Cardiac muscle cell (in vitro differentiated cells and primary cell): ENCODE data around the gene NUSAP1. TPM values are rescaled to one million over a fixed set of nuclear protein-coding genes. Genes with fewer than 3 reads are reported as not detected.

Source experiments
- DNase-seq, 2 donors: peaks; one replicate each; pipeline versions ENCODE4 v3.0.0 to v3.0.0-alpha.2; 2010 to 2017; ENCODE audit warnings: low read depth in 1 of 2, low spot score in 1 of 2
- H3K27ac ChIP-seq: fragments of 200-600 bp; sonication (generic); 2 replicates; pipeline ENCODE4 v1.5.1; 2016
- H3K27me3 ChIP-seq: fragments of 200-600 bp; sonication (generic); 2 replicates; pipeline ENCODE4 v1.6.0; 2016; ENCODE audit warnings: control low read depth
- H3K36me3 ChIP-seq: fragments of 200-600 bp; sonication (generic); 2 replicates; pipeline ENCODE4 v1.5.1; 2016; ENCODE audit warnings: control low read depth
- H3K4me1 ChIP-seq: fragments of 200-600 bp; sonication (generic); 2 replicates; pipeline ENCODE4 v1.8.1; 2017; ENCODE audit warnings: low read depth, mild to moderate bottlenecking, mixed run types
- H3K4me3 ChIP-seq: fragments of 200-600 bp; sonication (generic); 2 replicates; pipeline ENCODE4 v1.5.1; 2016; ENCODE audit warnings: mild to moderate bottlenecking
- H3K9me3 ChIP-seq: fragments of 200-600 bp; sonication (generic); 2 replicates; pipeline ENCODE4 v1.5.1; 2017; ENCODE audit warnings: low read depth, mild to moderate bottlenecking, control low read depth
- CTCF ChIP-seq: IDR thresholded peaks from 2 replicates; pipeline ENCODE4 v1.5.1; 2012; ENCODE audit warnings: low read depth, mild to moderate bottlenecking, low read length
- polyA plus RNA-seq: library from polyadenylated mRNA; unstranded; fragments of >200 nt; fragmentation: Nextera tagmentation; extraction: Ambion mirVana; gene quantifications from 2 replicates; pipeline ENCODE4 v1.2.1, GENCODE V29; 2016
- total RNA-seq: library from RNA; depleted of rRNA; stranded (reverse); fragments of >200 nt; gene quantifications from 2 replicates; pipeline ENCODE4 v1.2.3, GENCODE V29; 2016

NUSAP1 gene
- total and polyA plus RNA-seq, 2 experiments from 2014 or later, result 28.5 to 198 TPM

- no peaks in the 10 kb centered on the region for H3K4me1 ChIP-seq
- H3K36me3 ChIP-seq, result peaks cover 16% of the 10 kb centered on the region
- H3K27me3 ChIP-seq, result no peaks in the 10 kb centered on the region
- no peaks in the 10 kb centered on the region for H3K9me3 ChIP-seq
- no peak overlapping the region for H3K27ac ChIP-seq
- no peak for DNase-seq
- TF ChIP-seq CTCF, result no peak
- no peak overlapping the region for H3K4me3 ChIP-seq
These were observed 60.0 kb downstream of the NUSAP1 start for GRCh38 chr15:41392659-41393058.

- Histone ChIP-seq H3K27ac (no peak overlapping the region), H3K4me3 (no peak overlapping the region), H3K4me1 (no peaks in the 10 kb centered on the region), H3K9me3 (no peaks in the 10 kb centered on the region), H3K36me3 (peaks cover 16% of the 10 kb centered on the region), H3K27me3 (no peaks in the 10 kb centered on the region)
- no peak for TF ChIP-seq CTCF
- no peak for DNase-seq
These were observed 62.2 kb downstream of the NUSAP1 start for GRCh38 chr15:41394924-41395323.

GRCh38 chr15:41396111-41396510 lies 63.4 kb downstream of the NUSAP1 start:
- peaks cover 16% of the 10 kb centered on the region for H3K36me3 ChIP-seq
- DNase-seq, result no peak
- no peaks in the 10 kb centered on the region for H3K9me3 ChIP-seq
- no peak overlapping the region for H3K4me3 ChIP-seq
- no peak for TF ChIP-seq CTCF
- H3K27ac ChIP-seq, result no peak overlapping the region
- no peaks in the 10 kb centered on the region for H3K4me1 ChIP-seq
- H3K27me3 ChIP-seq, result no peaks in the 10 kb centered on the region

GRCh38 chr15:41401904-41402267 lies 69.2 kb downstream of the NUSAP1 start:
- no peak for TF ChIP-seq CTCF
- H3K4me1 ChIP-seq, result no peaks in the 10 kb centered on the region
- no peaks in the 10 kb centered on the region for H3K36me3 ChIP-seq
- peak overlapping the region; percentile 80 for H3K4me3 ChIP-seq
- no peaks in the 10 kb centered on the region for H3K9me3 ChIP-seq
- no peaks in the 10 kb centered on the region for H3K27me3 ChIP-seq
- no peak for DNase-seq
- H3K27ac ChIP-seq, result peak overlapping the region; percentile 81

GRCh38 chr15:41407341-41407740 lies 74.7 kb downstream of the NUSAP1 start:
- H3K4me1 ChIP-seq, result no peaks in the 10 kb centered on the region
- H3K27ac ChIP-seq, result no peak overlapping the region
- H3K36me3 ChIP-seq, result no peaks in the 10 kb centered on the region
- DNase-seq, result no peak
- no peaks in the 10 kb centered on the region for H3K9me3 ChIP-seq
- TF ChIP-seq CTCF, result no peak
- H3K4me3 ChIP-seq, result no peak overlapping the region
- H3K27me3 ChIP-seq, result no peaks in the 10 kb centered on the region

GRCh38 chr15:41408234-41408641 lies 75.6 kb downstream of the NUSAP1 start:
- no peak overlapping the region for H3K4me3 ChIP-seq
- no peaks in the 10 kb centered on the region for H3K9me3 ChIP-seq
- no peaks in the 10 kb centered on the region for H3K36me3 ChIP-seq
- H3K4me1 ChIP-seq, result no peaks in the 10 kb centered on the region
- TF ChIP-seq CTCF, result no peak
- no peaks in the 10 kb centered on the region for H3K27me3 ChIP-seq
- peak in 1 of 2 donors; percentile 88 for DNase-seq
- no peak overlapping the region for H3K27ac ChIP-seq
